Measurements from ENCODE around the gene PRX.
A peak's percentile ranks its signal among the peaks of the same experiment; 100 is the strongest.

The PRX gene

DNA sequence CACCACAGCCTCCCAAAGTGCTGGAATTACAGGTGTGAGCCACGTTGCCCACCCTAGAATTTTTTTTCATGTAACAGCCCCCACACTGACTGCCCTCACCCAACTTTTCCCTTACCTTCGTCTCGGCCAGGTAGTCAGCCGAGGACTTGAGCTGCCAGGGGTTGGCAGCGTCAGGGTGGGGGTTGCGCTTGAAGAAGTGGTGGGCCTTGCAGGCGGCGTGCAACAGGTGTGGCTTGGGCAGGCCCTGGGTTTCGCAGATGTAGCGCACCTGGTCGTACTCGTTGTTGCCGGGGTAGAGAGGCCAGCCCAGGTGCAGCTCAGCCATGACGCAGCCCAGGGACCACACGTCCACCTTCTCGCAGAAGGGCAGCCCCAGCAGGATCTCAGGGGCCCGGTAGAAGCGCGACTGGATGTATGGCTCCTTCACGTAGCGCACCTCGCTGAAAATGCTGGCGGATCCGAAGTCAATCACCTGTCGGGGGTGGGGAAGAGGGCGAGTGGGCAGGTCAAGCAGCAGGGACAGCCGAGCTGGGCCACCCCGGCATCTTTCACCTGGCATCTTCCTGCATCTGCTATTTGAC lies 29.4 kb downstream of the PRX start:
- H3K4me2 ChIP-seq (ENCODE audit: insufficient read depth, low read length, poor library complexity, severe bottlenecking), result no peak overlapping the region
- H3K4me3 ChIP-seq (ENCODE audit: low read length in 2 of 2), result peak overlapping the region in 1 of 2 donors; percentile 46
- H3K18ac ChIP-seq (ENCODE audit: low read length), result no peak overlapping the region
- no peak overlapping the region for H3K27ac ChIP-seq (replicated peaks; ENCODE audit: low read length)
- H3K36me3 ChIP-seq (replicated peaks in 1 of 2; ENCODE audit: control insufficient read depth in 2 of 2, insufficient read depth in 2 of 2, low read length in 2 of 2), result peaks cover 13 to 14% of the 10 kb centered on the region in 2 donors
- no CpG with 5 or more reads among the region's 28 CpGs for WGBS, 2 donors (ENCODE audit: extremely low coverage in 2 of 2, insufficient read length in 2 of 2, insufficient replicate concordance in 1 of 2)
- no peak for DNase-seq (ENCODE audit: low spot score)
- H3K27me3 ChIP-seq (ENCODE audit: control insufficient read depth in 3 of 3, insufficient read depth in 3 of 3, low read depth in 1 of 3, low read length in 3 of 3), result no peaks in the 10 kb centered on the region
- no peak overlapping the region for H4K8ac ChIP-seq (ENCODE audit: low read depth, low read length)
- peaks cover 8% of the 10 kb centered on the region for H3K79me1 ChIP-seq (ENCODE audit: low read depth, low read length)
- H4K91ac ChIP-seq (ENCODE audit: low read depth, low read length, poor library complexity), result no peak overlapping the region
- H2BK12ac ChIP-seq (ENCODE audit: low read length), result no peak overlapping the region
- H2BK120ac ChIP-seq (ENCODE audit: low read depth, low read length), result no peak overlapping the region
- H2BK5ac ChIP-seq (ENCODE audit: low read length), result no peak overlapping the region
- H3K4me1 ChIP-seq (ENCODE audit: control insufficient read depth in 2 of 2, insufficient read depth in 1 of 2, low read depth in 1 of 2, low read length in 2 of 2), result no peaks in the 10 kb centered on the region
- no peak overlapping the region for H2AFZ ChIP-seq (ENCODE audit: low read length)
- no peak overlapping the region for H3K14ac ChIP-seq (ENCODE audit: low read length)
- H2AK5ac ChIP-seq (ENCODE audit: low read depth, low read length), result no peak overlapping the region
- peaks cover 0 to 1% of the 10 kb centered on the region in 2 donors for H3K9me3 ChIP-seq (replicated peaks in 1 of 2; ENCODE audit: control insufficient read depth in 2 of 2, insufficient read depth in 1 of 2, low read depth in 1 of 2, low read length in 2 of 2)
- peak overlapping the region; percentile 80 for H3K23ac ChIP-seq (ENCODE audit: low read depth, low read length, poor library complexity)
- no peak overlapping the region for H3K9ac ChIP-seq (ENCODE audit: low read depth, low read length, poor library complexity)
- H3K4ac ChIP-seq (ENCODE audit: low read length), result no peak overlapping the region
- no peak overlapping the region for H2BK15ac ChIP-seq (ENCODE audit: low read length)

DNA sequence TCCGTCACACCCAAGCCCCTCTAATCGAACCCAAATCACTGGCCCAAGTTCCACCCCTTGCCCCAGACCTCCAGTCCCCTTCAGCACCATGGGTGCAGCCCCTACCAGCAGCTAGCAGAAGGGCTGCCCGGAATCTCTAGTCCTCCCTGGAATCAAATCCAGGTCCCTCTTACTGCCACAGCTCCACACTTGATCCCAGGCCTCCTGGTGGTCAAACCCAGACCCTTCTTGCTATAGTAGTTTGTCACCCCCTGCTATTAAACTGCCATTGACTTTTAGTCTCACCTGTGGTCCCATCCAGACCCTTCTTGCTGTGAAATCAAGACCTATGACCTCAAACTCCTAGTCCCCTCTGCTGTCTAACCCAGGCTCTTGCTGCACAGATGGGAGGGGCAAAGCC lies 31.9 kb downstream of the PRX start:
- no peak overlapping the region for H2AK5ac ChIP-seq (ENCODE audit: low read depth, low read length)
- H2BK12ac ChIP-seq (ENCODE audit: low read length), result no peak overlapping the region
- DNase-seq (ENCODE audit: low spot score), result no peak
- no peak overlapping the region for H2AFZ ChIP-seq (ENCODE audit: low read length)
- H3K18ac ChIP-seq (ENCODE audit: low read length), result no peak overlapping the region
- no peaks in the 10 kb centered on the region for H3K27me3 ChIP-seq (ENCODE audit: control insufficient read depth in 3 of 3, insufficient read depth in 3 of 3, low read depth in 1 of 3, low read length in 3 of 3)
- H3K36me3 ChIP-seq (replicated peaks in 1 of 2; ENCODE audit: control insufficient read depth in 2 of 2, insufficient read depth in 2 of 2, low read length in 2 of 2), result peaks cover 27 to 32% of the 10 kb centered on the region in 2 donors
- H2BK15ac ChIP-seq (ENCODE audit: low read length), result no peak overlapping the region
- peak overlapping the region; percentile 6 for H2BK120ac ChIP-seq (ENCODE audit: low read depth, low read length)
- no peak overlapping the region for H3K4me3 ChIP-seq (ENCODE audit: low read length in 2 of 2)
- no peak overlapping the region for H4K8ac ChIP-seq (ENCODE audit: low read depth, low read length)
- no peak overlapping the region for H3K4ac ChIP-seq (ENCODE audit: low read length)
- H3K27ac ChIP-seq (replicated peaks; ENCODE audit: low read length), result no peak overlapping the region
- no peak overlapping the region for H3K14ac ChIP-seq (ENCODE audit: low read length)
- no peak overlapping the region for H3K9ac ChIP-seq (ENCODE audit: low read depth, low read length, poor library complexity)
- no peak overlapping the region for H3K23ac ChIP-seq (ENCODE audit: low read depth, low read length, poor library complexity)
- H3K4me1 ChIP-seq (ENCODE audit: control insufficient read depth in 2 of 2, insufficient read depth in 1 of 2, low read depth in 1 of 2, low read length in 2 of 2), result no peaks in the 10 kb centered on the region
- H3K79me1 ChIP-seq (ENCODE audit: low read depth, low read length), result peaks cover 10% of the 10 kb centered on the region
- peak overlapping the region; percentile 3 for H2BK5ac ChIP-seq (ENCODE audit: low read length)
- H4K91ac ChIP-seq (ENCODE audit: low read depth, low read length, poor library complexity), result no peak overlapping the region
- peaks cover 0 to 4% of the 10 kb centered on the region in 2 donors for H3K9me3 ChIP-seq (replicated peaks in 1 of 2; ENCODE audit: control insufficient read depth in 2 of 2, insufficient read depth in 1 of 2, low read depth in 1 of 2, low read length in 2 of 2)
- H3K4me2 ChIP-seq (ENCODE audit: insufficient read depth, low read length, poor library complexity, severe bottlenecking), result no peak overlapping the region
- no CpG with 5 or more reads among the region's 3 CpGs for WGBS, 2 donors (ENCODE audit: extremely low coverage in 2 of 2, insufficient read length in 2 of 2, insufficient replicate concordance in 1 of 2)

DNA sequence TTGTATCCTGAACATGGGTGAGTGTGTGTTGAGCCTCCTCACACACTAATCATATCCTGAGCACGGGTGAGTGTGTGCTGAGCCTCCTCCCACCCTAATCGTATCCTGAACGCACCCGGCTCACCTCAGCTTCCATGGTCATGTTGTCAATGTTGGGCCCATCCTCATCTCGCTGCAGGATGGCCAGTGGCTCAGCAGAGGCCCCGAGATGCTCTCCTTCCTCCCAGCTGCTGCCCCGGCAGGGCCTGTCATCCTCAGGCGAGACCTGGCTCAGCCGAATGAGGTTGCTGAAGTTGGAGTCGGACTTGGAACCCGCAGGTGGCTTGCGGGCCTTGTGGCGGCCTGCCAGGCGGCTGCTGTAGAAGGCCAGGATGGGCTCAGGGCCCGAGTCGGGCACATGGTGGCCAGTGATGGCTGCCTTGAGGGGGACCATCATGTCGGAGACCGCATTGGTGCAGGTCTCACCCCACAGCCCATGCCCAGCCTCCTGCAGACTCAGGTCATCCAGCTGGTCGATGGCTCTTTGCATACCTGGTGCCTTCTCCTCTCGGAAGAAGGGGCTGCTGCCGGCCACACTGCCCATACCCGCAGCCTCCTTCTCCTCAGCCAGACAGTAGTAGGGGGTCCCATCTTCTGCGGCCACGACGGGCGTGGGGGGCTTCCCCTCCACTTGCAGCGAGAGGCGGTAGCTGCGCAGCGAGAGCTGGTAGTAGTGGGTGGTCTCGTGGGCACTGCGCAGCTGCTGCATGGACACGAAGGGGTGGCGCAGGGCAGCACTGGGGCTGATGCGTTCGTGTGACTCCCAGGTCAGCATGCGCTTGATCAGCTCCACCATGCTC lies 32.8 kb downstream of the PRX start:
- WGBS, 2 donors (ENCODE audit: extremely low coverage in 2 of 2, insufficient read length in 2 of 2, insufficient replicate concordance in 1 of 2), result no CpG with 5 or more reads among the region's 37 CpGs

DNA sequence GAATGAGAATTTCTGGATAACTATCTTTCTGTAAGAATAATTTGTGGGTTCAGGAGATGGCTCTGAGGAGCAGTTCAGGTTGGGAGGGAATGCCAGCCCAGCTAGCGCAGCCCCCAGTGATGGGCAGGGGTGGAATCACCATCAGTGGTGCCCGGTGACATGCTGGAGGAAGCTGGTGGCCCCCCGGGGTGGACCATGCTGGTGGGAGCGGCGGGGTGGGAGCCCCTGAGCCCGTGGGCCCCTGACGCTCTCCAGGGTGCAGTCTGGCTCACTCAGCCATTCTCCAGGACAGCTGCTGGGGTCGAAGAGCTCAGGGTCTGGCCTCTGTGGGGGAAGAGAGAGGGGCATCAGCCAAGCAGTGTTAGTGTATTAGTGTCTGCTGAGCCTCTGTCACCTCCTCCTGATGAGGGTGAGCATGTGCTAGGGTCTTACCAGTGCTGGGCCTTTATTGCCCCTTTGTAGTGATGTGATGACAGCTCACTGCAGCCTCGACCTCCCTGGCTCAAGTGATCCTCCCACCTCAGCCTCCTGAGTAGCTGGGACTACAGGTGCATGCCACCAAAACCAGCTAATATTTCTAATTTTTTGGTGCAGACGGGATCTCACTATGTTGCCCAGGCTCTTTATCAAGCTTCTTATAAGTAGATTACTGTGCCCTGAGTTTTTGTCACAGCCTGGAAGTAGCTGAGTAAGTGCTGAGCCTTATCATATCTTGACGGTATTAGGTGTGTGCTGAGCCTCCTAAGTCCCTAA lies 33.6 kb downstream of the PRX start:
- Histone ChIP-seq H3K9ac (ENCODE audit: low read depth, low read length, poor library complexity) (no peak overlapping the region), H3K18ac (ENCODE audit: low read length) (no peak overlapping the region), H2BK120ac (ENCODE audit: low read depth, low read length) (no peak overlapping the region), H2AK5ac (ENCODE audit: low read depth, low read length) (no peak overlapping the region), H3K4me3 (ENCODE audit: low read length in 2 of 2) (no peak overlapping the region), H3K27me3 (ENCODE audit: control insufficient read depth in 3 of 3, insufficient read depth in 3 of 3, low read depth in 1 of 3, low read length in 3 of 3) (no peaks in the 10 kb centered on the region), H2AFZ (ENCODE audit: low read length) (no peak overlapping the region), H3K4me2 (ENCODE audit: insufficient read depth, low read length, poor library complexity, severe bottlenecking) (no peak overlapping the region), H3K4ac (ENCODE audit: low read length) (no peak overlapping the region), H2BK5ac (ENCODE audit: low read length) (no peak overlapping the region), H3K23ac (ENCODE audit: low read depth, low read length, poor library complexity) (peak overlapping the region; percentile 55), H2BK15ac (ENCODE audit: low read length) (no peak overlapping the region), H3K9me3 (replicated peaks in 1 of 2; ENCODE audit: control insufficient read depth in 2 of 2, insufficient read depth in 1 of 2, low read depth in 1 of 2, low read length in 2 of 2) (peaks cover 0 to 4% of the 10 kb centered on the region in 2 donors), H3K36me3 (replicated peaks in 1 of 2; ENCODE audit: control insufficient read depth in 2 of 2, insufficient read depth in 2 of 2, low read length in 2 of 2) (peaks cover 30 to 42% of the 10 kb centered on the region in 2 donors), H3K27ac (replicated peaks; ENCODE audit: low read length) (no peak overlapping the region), H3K14ac (ENCODE audit: low read length) (no peak overlapping the region), H4K8ac (ENCODE audit: low read depth, low read length) (no peak overlapping the region), H2BK12ac (ENCODE audit: low read length) (no peak overlapping the region), H4K91ac (ENCODE audit: low read depth, low read length, poor library complexity) (no peak overlapping the region), H3K79me1 (ENCODE audit: low read depth, low read length) (peaks cover 10% of the 10 kb centered on the region), H3K4me1 (ENCODE audit: control insufficient read depth in 2 of 2, insufficient read depth in 1 of 2, low read depth in 1 of 2, low read length in 2 of 2) (no peaks in the 10 kb centered on the region)
- no peak for DNase-seq (ENCODE audit: low spot score)
- no CpG with 5 or more reads among the region's 11 CpGs for WGBS, 2 donors (ENCODE audit: extremely low coverage in 2 of 2, insufficient read length in 2 of 2, insufficient replicate concordance in 1 of 2)

More for the DNA sequence above, 32.8 kb downstream of the PRX start:
- peaks cover 10% of the 10 kb centered on the region for H3K79me1 ChIP-seq (ENCODE audit: low read depth, low read length)
- H3K18ac ChIP-seq (ENCODE audit: low read length), result no peak overlapping the region
- peaks cover 27 to 36% of the 10 kb centered on the region in 2 donors for H3K36me3 ChIP-seq (replicated peaks in 1 of 2; ENCODE audit: control insufficient read depth in 2 of 2, insufficient read depth in 2 of 2, low read length in 2 of 2)
- peak overlapping the region; percentile 73 for H3K23ac ChIP-seq (ENCODE audit: low read depth, low read length, poor library complexity)
- peak overlapping the region; percentile 77 for H3K9ac ChIP-seq (ENCODE audit: low read depth, low read length, poor library complexity)
- H2AFZ ChIP-seq (ENCODE audit: low read length), result no peak overlapping the region
- no peak overlapping the region for H3K4me2 ChIP-seq (ENCODE audit: insufficient read depth, low read length, poor library complexity, severe bottlenecking)
- H3K27ac ChIP-seq (replicated peaks; ENCODE audit: low read length), result no peak overlapping the region
- peak overlapping the region; percentile 6 for H2BK120ac ChIP-seq (ENCODE audit: low read depth, low read length)
- H3K4me3 ChIP-seq (ENCODE audit: low read length in 2 of 2), result no peak overlapping the region
- peaks cover 0 to 4% of the 10 kb centered on the region in 2 donors for H3K9me3 ChIP-seq (replicated peaks in 1 of 2; ENCODE audit: control insufficient read depth in 2 of 2, insufficient read depth in 1 of 2, low read depth in 1 of 2, low read length in 2 of 2)
- no peak overlapping the region for H3K4ac ChIP-seq (ENCODE audit: low read length)
- H2BK5ac ChIP-seq (ENCODE audit: low read length), result peak overlapping the region; percentile 3
- no peak overlapping the region for H2BK12ac ChIP-seq (ENCODE audit: low read length)
- peak overlapping the region; percentile 65 for H4K8ac ChIP-seq (ENCODE audit: low read depth, low read length)
- H2BK15ac ChIP-seq (ENCODE audit: low read length), result no peak overlapping the region
- H3K4me1 ChIP-seq (ENCODE audit: control insufficient read depth in 2 of 2, insufficient read depth in 1 of 2, low read depth in 1 of 2, low read length in 2 of 2), result no peaks in the 10 kb centered on the region
- peak overlapping the region; percentile 21 for H3K14ac ChIP-seq (ENCODE audit: low read length)
- DNase-seq (ENCODE audit: low spot score), result no peak
- H4K91ac ChIP-seq (ENCODE audit: low read depth, low read length, poor library complexity), result no peak overlapping the region
- no peaks in the 10 kb centered on the region for H3K27me3 ChIP-seq (ENCODE audit: control insufficient read depth in 3 of 3, insufficient read depth in 3 of 3, low read depth in 1 of 3, low read length in 3 of 3)
- no peak overlapping the region for H2AK5ac ChIP-seq (ENCODE audit: low read depth, low read length)

Data from neuronal stem cell (in vitro differentiated cells).